Activated CD8-positive, alpha-beta memory T cell treated with anti-CD3 and anti-CD28 coated beads, Interleukin-2, amount 50 U/mL, for 48 hours (primary cell): ENCODE data around the gene LSM12.
"Not testable (repeated sequence)": the region's sequence is repeated elsewhere in the genome, so short reads cannot be mapped to it uniquely, and the experiment has no call there.

ENCODE experiments used
- DNase-seq: peaks from one replicate; pipeline ENCODE4 v3.0.0-alpha.2; 2020

Gene LSM12

DNA sequence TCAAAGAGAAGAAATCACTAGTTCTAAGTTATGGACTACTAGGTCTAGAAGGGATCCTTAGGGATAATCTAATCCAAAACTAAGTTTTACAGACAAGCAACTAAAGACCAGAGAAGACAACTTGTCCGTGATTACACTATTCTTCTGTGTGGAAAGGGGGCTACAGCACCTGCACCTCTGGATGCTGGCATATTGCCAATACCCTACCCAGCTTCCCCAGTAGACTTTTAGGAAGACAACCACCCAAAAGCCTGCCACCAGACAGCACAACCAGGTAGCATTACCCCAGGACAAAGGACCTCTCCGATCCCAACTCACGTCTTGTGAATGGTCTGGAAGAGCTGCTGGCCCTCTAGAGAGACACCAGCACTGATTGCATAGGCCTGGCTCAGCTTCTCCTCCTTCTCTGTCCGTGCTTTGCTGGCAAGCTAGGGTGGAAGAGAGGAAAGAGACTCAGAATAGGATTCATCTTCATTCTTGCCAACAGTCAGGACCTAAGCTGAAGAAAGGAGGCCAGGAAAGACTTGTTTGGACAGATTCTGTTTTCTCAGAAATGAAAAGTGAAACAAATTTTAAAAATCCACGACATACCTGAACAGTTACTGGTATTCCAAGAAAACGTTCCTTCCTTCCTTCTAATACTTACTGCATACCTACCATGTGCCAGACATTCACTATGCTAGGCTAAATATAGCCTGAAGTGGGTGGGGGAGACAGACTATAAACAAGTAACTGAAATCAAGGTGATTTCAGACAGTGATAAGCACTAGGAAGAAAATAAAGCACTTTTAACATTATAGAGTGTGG is 26.4 kb downstream of the LSM12 start:
- DNase-seq: no peak

DNA sequence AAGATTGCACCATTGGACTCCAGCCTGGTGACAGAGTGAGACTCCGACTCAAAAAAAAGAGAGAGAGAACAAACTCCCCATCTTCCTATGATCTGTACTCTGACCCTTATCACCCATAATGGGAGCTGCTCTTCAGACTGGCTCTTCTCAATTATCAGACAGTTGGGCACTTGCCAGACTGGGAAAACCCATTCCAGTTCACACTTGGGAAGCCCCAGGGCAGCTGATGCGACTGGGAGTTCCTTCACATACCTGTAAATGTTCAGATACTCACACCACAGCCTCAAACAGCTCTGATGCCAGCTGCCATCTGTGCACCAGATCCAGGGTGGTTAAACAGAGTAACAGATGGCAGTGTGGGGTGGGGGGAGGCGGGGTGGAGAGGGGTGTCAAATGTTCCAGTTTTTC is 27.9 kb downstream of the LSM12 start:
- DNase-seq: no peak

DNA sequence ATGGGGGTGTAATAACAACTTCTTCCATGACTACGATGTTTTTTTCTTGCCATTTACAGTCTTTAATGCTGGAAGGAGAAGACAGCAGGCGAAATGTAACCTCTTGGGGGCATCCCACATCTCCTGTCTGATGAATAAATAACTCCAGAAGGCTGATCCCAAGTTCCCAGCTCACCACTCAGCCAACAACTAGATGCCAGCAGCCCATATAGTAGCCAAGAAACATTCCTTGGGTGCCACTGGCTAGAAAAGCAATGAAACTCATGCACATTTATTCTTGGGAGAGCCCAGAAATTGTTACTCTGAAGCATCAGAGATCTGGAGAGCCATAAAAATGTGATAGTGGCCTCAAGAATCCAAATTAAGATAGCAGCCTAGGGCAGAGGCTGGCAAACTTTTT is 29.0 kb downstream of the LSM12 start:
- no peak for DNase-seq

GRCh38 chr17:44034688-44035087 is 31.8 kb downstream of the LSM12 start:
- DNase-seq: not testable (repeated sequence)

GRCh38 chr17:44033861-44034408 is 32.5 kb downstream of the LSM12 start:
- DNase-seq: no peak

DNA sequence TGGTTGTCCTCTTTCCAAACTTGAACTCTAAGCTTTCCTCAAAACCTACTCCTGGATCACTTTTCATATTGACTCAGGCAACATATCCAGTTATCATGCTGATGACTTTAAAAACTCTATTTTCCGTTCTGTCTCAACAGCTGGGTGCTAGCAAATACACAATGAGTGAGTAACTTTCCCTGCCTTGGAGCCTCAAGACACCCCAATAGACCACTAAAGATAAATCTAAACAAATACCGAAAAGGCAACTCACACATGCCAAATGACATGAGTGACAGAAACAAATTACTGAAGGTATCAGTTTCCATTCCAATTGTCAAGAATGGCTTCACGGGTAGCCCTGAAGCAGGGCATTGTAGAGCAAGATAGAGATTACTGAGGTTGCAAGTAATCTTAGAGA is 36.0 kb downstream of the LSM12 start:
- DNase-seq: no peak

GRCh38 chr17:44029736-44030135 is 36.7 kb downstream of the LSM12 start:
- DNase-seq: no peak

DNA sequence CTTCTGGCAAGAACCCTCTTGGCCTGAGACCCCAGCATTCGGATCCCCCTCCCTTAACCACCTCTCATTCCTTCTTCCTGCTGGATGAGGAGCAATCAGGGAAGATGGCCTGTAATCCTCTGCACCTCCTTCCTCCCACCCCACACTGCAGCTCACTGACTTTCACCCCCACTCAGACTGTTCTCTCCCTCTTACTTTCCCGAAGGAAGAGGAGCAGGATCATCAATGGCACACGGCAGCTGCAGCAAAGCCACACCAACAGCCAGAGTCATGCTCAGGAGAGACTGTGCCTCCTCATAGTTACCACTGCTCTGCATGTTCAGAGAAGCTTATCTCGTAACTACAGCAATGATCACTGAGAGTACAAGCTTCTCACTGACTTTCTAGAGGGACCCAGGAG is 41.6 kb downstream of the LSM12 start:
- DNase-seq: no peak

DNA sequence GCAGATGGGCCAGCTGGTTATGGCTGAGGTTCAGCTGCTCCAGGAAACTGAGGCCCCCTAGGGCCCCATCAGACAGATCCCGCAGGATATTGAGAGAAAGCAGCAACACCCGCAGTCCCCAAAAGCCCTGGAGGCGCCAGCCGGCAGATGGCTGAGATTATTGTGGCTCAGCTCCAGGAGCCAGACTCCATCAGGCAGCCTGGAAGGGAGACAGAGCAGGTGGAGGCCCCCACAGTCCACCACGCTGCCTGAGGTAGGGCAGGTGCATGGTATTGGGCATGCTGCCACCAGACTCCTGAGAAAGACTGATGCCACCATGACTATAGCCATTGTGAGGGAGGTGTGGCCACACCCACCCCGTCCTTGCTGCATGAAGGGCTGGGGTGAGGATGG is 42.2 kb downstream of the LSM12 start:
- no peak for DNase-seq

- DNase-seq: no peak
Measured at GRCh38 chr17:44023545-44024270, 42.8 kb downstream of the LSM12 start.

DNA sequence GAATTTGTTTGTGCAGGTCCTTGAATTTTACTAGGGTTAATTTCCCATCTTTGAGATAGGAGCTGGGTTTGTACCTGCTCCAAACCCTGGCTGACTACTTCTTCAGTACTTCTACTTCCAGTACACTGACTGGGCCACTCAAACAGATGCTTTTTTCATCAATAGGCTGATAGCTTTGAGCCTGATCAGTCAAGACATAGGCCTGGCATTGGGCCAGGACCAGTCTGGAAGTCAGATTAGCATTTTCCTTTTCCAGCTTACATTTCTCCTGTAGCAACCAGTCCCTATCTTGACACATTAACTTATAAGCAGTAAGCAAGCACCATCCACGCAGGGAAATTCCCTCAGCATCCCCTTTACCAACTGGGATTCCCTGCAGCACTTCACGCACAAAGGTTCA is 44.2 kb downstream of the LSM12 start:
- no peak for DNase-seq

DNA sequence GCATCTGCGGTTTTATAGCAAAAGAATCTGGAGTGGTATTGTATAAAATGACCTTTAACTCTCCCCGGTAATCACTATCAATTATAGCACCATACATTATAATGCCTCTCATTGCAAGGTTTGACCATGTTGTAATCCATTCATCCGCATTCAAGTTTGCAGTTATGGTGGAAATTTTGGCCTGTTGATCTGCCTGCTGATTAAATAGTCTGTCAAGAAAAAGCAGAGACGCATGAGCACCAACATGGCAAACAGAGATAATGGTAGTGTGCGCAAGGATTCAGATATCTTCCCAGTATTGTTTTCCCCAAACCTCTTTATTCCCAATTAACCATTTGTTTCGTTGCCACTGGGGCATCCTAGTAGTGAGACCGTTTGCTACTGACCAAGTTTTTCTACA is 45.2 kb downstream of the LSM12 start:
- DNase-seq: not testable (repeated sequence)

GRCh38 chr17:44014437-44015172 is 51.9 kb downstream of the LSM12 start, which contains the start of gene TMEM101:
TSS of gene TMEM101 (minus strand) at chr17:44014963. CDS start at chr17:44014952, 11 bp downstream.
- DNase-seq: peak; percentile 88

DNA sequence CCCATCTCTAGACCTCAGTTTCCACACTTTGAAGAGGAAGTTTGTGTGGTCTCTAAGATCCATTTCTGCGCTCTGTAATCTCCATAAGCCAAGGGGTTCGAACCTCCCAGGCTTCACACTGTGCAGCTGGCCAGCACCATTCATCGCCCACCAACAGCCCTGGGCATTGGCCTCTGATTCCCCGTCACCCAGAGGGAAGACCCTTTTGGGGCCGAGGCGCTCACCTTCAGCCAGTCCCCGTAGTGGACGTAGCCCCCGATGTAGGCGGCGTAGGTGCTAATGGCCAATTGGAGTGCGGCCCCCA is 52.4 kb downstream of the LSM12 start:
- no peak for DNase-seq

GRCh38 chr17:44012874-44013273 is 53.6 kb downstream of the LSM12 start:
- no peak for DNase-seq

DNA sequence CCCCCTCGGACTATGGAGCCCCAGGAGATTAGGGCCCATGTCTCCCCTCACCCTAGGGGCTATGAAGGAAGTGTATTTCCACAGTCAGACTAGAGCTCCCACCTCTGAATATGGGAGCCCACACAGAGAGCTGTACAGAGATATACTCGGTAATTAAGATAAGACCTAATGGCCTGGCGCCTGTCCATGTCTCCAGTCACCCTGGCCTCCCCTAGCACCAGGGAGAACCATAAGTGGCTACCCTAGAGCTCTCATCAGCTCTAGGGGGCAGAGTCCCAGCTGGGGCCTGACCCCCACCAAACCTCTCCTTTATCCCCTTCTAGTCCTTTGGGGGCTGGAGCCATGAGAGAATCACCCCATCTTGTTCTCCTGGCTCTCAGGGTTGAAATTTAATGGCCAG is 54.1 kb downstream of the LSM12 start:
- DNase-seq: no peak

DNA sequence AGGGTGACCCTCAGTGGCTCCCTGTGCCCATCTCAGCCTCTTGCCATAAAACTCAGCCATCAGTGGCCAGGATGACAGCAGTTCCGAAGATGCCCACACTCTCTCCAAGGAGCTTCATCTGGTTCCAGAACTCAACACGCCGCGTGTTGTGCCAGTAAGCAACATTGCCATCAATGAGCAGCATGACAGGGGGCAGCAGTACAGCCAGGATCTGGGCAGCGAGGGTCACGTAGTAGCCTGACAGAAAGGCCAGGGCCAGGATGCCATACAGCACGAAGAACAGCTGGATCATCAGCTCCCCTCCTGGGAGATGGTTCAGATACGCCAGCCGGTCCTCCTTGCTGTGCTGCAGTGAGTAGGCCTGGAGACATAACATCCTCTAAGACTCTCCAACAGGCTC is 54.6 kb downstream of the LSM12 start:
- no peak for DNase-seq

DNA sequence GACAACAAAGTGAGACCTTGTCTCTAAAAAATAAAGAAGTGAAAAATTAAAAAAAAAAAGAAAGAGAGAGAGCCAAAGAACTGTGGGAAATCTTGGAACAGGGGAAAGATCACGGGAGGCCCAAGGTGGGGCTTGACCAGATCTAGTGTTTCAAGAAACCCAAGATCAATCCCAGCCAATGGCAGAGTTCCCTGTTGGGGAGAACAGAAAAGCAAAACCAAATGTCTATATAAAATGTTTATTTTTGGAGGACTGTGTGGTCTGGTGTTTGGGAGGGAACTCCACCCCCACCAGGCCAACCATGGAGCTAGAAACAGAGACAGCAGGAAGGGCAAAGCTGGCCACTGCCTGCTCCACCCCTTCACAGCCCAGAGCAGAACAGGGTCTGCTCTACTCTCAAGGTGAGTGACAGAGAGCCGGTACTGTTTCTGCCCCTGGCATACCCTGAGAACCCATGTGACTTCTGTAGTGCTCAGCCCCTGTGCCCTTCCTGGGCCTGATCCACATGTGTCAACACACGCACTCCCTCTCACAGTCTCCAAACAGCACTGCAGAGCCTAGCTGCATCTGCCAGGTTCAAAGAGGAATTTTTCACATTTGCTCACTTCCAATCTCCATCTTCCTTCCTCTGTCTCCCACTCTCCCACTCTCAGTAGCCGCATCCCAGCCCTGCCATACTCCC is 55.4 kb downstream of the LSM12 start:
- DNase-seq: no peak

GRCh38 chr17:44008205-44008909 is 58.1 kb downstream of the LSM12 start:
- no peak for DNase-seq

- no peak for DNase-seq
Measured at GRCh38 chr17:44007346-44008204, 58.9 kb downstream of the LSM12 start.
